ENCODE data around the gene BCAP31. TPM values are rescaled to one million over a fixed set of nuclear protein-coding genes. Genes with fewer than 3 reads are reported as not detected.
"Not testable (repeated sequence)": the region's sequence is repeated elsewhere in the genome, so short reads cannot be mapped to it uniquely, and the experiment has no call there.

BCAP31 gene
- total RNA-seq, 2 donors from 2014 or later: 200 to 203 TPM

DNA sequence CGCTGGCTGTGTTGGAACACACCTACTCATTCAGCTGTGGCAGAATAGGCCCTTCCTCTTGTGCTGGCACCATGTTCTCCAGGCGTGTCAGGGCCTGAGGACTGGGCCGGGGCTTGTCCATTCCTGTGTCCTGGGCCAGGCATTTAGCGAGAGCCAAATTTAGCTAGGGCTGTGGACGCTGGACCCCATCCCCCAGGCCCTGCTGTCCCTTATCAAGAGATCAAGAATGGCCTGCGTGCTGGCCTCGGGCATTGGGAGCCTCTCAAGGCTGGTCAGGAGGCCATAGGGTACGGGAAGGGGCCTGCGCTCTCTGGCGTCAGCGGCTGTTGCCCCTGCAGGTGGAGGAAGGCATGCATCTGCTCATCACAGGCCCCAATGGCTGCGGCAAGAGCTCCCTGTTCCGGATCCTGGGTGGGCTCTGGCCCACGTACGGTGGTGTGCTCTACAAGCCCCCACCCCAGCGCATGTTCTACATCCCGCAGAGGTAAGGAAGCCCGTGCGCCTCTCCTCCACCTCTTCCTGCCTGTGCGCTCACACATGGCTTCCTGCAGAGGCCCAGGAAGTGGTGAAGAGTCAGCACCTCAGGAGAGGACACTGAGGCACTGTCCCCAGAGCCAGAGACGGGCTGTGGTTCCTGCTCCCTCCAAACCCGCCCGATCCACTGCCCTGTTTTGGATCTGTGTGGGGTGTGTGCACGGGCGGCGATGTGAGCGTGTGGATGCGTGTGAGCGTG, 15.7 kb upstream of the BCAP31 start:
- ATAC-seq (no peak), DNase-seq (no peak)
- intact Hi-C loops (cut with DNase I, micrococcal nuclease): no loop called here

- intact Hi-C loops (cut with DNase I, micrococcal nuclease): no loop called here
- ATAC-seq (no peak), DNase-seq (no peak)
Measured at GRCh38 chrX:153738056-153738605, 13.9 kb upstream of the BCAP31 start.

DNA sequence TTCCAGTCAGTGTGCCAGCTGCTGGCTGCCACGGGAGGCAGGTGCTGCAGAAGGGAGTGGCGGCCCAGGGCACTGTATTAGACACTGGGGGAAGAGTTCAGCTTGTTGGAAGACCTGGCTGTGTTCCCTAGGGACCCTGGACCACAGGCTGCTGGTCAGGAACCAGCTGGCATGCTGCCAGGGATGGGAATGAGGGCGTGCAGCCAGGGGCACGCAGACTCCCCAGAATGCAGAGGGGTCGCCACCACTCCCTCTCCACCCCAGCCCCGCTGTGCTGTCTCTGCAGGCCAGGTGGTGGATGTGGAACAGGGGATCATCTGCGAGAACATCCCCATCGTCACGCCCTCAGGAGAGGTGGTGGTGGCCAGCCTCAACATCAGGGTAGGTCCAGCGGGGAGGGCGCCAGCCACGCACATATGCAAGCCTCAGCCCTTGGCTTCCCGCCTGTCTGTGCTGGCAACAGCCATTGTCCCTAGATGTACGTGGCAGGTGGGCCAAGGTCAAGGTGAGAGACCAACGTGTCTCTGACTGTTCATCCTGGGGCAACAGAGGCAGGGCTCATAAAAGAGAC, 12.8 kb upstream of the BCAP31 start:
- intact Hi-C loops (cut with DNase I, micrococcal nuclease): no loop called here
- DNase-seq (no peak), ATAC-seq (no peak)

- ATAC-seq (no peak), DNase-seq (no peak)
- intact Hi-C loops (cut with DNase I, micrococcal nuclease): no loop called here
Measured at GRCh38 chrX:153736071-153736820, 12.1 kb upstream of the BCAP31 start.

DNA sequence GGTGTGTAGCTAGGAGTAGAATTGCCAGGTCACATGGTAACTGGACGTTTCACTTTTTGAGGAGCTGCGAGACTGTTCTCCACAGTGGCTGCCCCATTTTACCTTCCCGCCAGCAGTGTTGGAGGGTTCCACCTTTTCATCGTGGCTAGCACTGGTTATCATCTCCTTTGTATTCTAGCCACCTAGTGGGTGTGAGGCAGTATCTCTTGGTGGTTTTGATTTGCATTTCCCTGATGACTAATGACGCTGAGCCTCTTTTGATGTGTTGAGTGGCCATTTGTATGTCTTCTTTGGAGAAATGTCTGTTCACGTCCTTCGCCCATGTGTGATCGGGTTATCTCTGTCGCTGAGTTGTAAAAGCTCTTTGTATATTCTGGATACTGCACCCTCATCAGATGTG, 11.1 kb upstream of the BCAP31 start:
- no peak for DNase-seq
- no peak for ATAC-seq

GRCh38 chrX:153734871-153735270, 10.7 kb upstream of the BCAP31 start:
- DNase-seq (no peak), ATAC-seq (no peak)
- intact Hi-C loops (cut with DNase I, micrococcal nuclease): no loop called here

More for the DNA sequence above, 11.1 kb upstream of the BCAP31 start:
- intact Hi-C loops (cut with DNase I, micrococcal nuclease): no loop called here

GRCh38 chrX:153733651-153734240, 9.6 kb upstream of the BCAP31 start:
- intact Hi-C loops (cut with DNase I, micrococcal nuclease): no loop called here
- no peak for DNase-seq
- ATAC-seq: no peak

DNA sequence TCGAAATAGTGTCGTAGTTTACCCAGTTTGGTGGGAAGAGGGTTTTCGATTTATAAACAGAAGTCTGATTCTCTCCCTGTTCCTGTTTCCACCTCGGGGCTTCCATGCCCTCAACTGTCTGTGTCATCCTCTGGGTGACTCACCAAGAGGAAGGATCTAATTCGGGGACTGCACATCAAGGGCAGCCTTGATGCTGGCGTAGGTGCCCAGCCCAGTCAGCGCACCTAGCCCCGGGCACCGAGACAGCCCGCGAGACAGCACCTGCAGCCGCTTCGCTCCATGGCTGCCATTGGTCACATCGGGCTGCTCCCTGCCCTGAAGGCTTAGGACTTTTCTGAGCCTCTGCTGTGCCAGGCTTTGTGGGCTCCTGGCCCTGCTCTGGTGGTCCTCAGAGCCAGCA, 8.2 kb upstream of the BCAP31 start:
- no peak for ATAC-seq
- no peak for DNase-seq
- intact Hi-C loops (cut with DNase I, micrococcal nuclease): no loop called here

- ATAC-seq (no peak), DNase-seq (no peak)
- intact Hi-C loops (cut with DNase I, micrococcal nuclease): no loop called here
Measured at GRCh38 chrX:153731845-153732215, 7.6 kb upstream of the BCAP31 start.

GRCh38 chrX:153731117-153731844, 7.1 kb upstream of the BCAP31 start:
- intact Hi-C loops (cut with DNase I, micrococcal nuclease): no loop called here
- no peak for ATAC-seq
- no peak for DNase-seq

- intact Hi-C loops (cut with DNase I, micrococcal nuclease); ATAC-seq: not testable (repeated sequence)
Measured at GRCh38 chrX:153730115-153730514, 5.9 kb upstream of the BCAP31 start.

GRCh38 chrX:153728951-153729631, 4.9 kb upstream of the BCAP31 start:
- no peak for DNase-seq
- ATAC-seq: no peak
- intact Hi-C loops (cut with DNase I, micrococcal nuclease): no loop called here

More at GRCh38 chrX:153730115-153730514, 5.9 kb upstream of the BCAP31 start:
- DNase-seq: not testable (repeated sequence)

- intact Hi-C loops (cut with DNase I, micrococcal nuclease): no loop called here
Measured at GRCh38 chrX:153728095-153728494, 3.9 kb upstream of the BCAP31 start.

GRCh38 chrX:153727123-153727931, 3.1 kb upstream of the BCAP31 start:
- ATAC-seq (peak; percentile 15), DNase-seq (peak; percentile 60 to 65)
- intact Hi-C loops (cut with DNase I, micrococcal nuclease): no loop called here

More at GRCh38 chrX:153728095-153728494, 3.9 kb upstream of the BCAP31 start:
- ATAC-seq (no peak), DNase-seq (no peak)

DNA sequence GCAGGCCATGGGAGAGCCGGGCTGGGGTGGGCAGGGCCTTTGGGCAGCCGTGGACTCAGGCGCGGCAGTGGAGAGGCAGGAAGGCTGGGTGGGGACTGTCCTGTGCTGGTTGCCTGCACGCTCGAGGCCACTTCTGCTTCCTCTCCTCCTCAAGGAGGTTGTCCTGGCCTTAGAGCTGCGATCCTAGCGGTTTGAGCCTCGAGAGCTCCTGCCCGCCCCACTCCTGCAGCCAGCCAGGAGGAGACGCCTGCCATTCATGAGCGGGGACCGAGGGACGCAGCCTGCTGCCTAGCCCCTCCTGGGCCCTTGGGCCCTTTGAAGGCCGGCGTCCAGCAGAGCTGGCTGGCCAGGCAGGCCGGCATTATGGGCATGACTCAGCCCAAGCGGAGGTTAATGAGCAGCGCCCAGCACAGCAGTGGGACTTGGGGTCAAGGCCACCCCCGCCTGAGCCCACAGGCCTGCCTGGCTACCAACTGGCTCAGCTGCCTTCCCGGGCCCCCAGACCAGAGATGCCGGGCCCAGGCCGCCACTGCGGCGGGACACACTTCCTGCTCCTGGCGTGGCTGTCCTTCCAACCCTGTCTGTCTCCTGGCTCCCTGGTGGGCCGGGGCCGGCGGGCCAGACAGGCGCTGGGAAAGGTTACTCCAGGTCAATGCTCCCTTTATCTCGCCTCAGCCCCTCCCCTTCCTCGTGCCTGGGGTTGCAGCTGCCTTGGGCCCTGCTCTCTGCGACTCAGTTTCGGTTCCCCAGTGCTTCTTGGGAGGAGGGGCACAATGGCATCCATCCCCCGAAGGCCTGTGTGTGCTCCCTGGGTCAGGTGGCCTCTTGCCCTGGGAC, 2.3 kb upstream of the BCAP31 start:
- ATAC-seq: peak; percentile 15
- DNase-seq: peak; percentile 67 to 76
- intact Hi-C loops (cut with DNase I, micrococcal nuclease): no loop called here

GRCh38 chrX:153725832-153726285, 1.7 kb upstream of the BCAP31 start:
- ATAC-seq (no peak), DNase-seq (no peak)
- intact Hi-C loops (cut with DNase I, micrococcal nuclease): no loop called here

Data from left colon (tissue), 2 donors.